Liver (tissue), 9 donors: ENCODE results near the gene PARVG. TPM values are rescaled to one million over a fixed set of nuclear protein-coding genes. Genes with fewer than 3 reads are reported as not detected.

Experiments used
- DNase-seq: peaks from one replicate; pipeline ENCODE4 v3.0.0-alpha.2; 2017; ENCODE audit warnings: low spot score
- H3K27ac ChIP-seq, 2 donors: one replicate each; pipeline ENCODE4 v1.7.0; 2013; ENCODE audit warnings: inconsistent platforms in 2 of 2, low read length in 2 of 2, control low read depth in 1 of 2, low read depth in 1 of 2, mild to moderate bottlenecking in 1 of 2
- H3K27me3 ChIP-seq, 4 donors: one replicate each; pipeline versions ENCODE4 v1.6.1 to v1.7.0; 2013; ENCODE audit warnings: low read length in 3 of 4, inconsistent platforms in 1 of 4, mild to moderate bottlenecking in 1 of 4, moderate library complexity in 1 of 4; ENCODE audit not compliant: control insufficient read depth in 4 of 4, insufficient read depth in 4 of 4
- H3K36me3 ChIP-seq, 4 donors: one replicate each; pipeline versions ENCODE4 v1.6.1 to v1.7.0; 2013; ENCODE audit warnings: low read length in 3 of 4, mild to moderate bottlenecking in 3 of 4, low read depth in 1 of 4, moderate library complexity in 1 of 4; ENCODE audit not compliant: control insufficient read depth in 4 of 4, insufficient read depth in 3 of 4
- H3K4me1 ChIP-seq, 4 donors: one replicate each; pipeline versions ENCODE4 v1.6.1 to v1.7.0; 2013; ENCODE audit warnings: low read length in 3 of 4, mild to moderate bottlenecking in 3 of 4, moderate library complexity in 1 of 4; ENCODE audit not compliant: control insufficient read depth in 4 of 4, insufficient read depth in 4 of 4
- H3K4me3 ChIP-seq, 3 donors: one replicate each; pipeline versions ENCODE4 v1.6.1 to v1.7.0; 2013; ENCODE audit warnings: low read length in 3 of 3, control low read depth in 1 of 3, low read depth in 1 of 3, mild to moderate bottlenecking in 1 of 3
- H3K9ac ChIP-seq, 2 donors: one replicate each; pipeline ENCODE4 v1.7.0; 2013; ENCODE audit warnings: low read length in 2 of 2, mild to moderate bottlenecking in 2 of 2, moderate library complexity in 2 of 2, control low read depth in 1 of 2, low read depth in 1 of 2
- H3K9me3 ChIP-seq, 4 donors: one replicate each; pipeline versions ENCODE4 v1.6.1 to v1.7.0; 2013; ENCODE audit warnings: low read length in 3 of 4; ENCODE audit not compliant: control insufficient read depth in 4 of 4
- EGR1 ChIP-seq, 2 donors: IDR thresholded peaks; 2 replicates each; pipeline ENCODE4 v1.6.1; 2016 to 2018; ENCODE audit warnings: antibody characterized with exemption in 2 of 2, low read depth in 2 of 2
- GABPA ChIP-seq, 2 donors: IDR thresholded peaks in 1 of 2; conservative IDR thresholded peaks in 1 of 2; 2 replicates each; pipeline ENCODE4 v1.6.1; 2016; ENCODE audit warnings: antibody characterized with exemption in 2 of 2, mild to moderate bottlenecking in 1 of 2, moderate library complexity in 1 of 2
- HNF4A ChIP-seq, 2 donors: conservative IDR thresholded peaks; 2 replicates each; pipeline ENCODE4 v1.6.1; 2016; ENCODE audit warnings: antibody characterized with exemption in 2 of 2, mild to moderate bottlenecking in 2 of 2
- JUND ChIP-seq, 2 donors: IDR thresholded peaks; 2 replicates each; pipeline ENCODE4 v1.6.1; 2016; ENCODE audit warnings: antibody characterized with exemption in 2 of 2
- NR2F2 ChIP-seq: IDR thresholded peaks from 2 replicates; pipeline ENCODE4 v1.6.1; 2016; ENCODE audit warnings: antibody characterized with exemption
- RAD21 ChIP-seq, 2 donors: IDR thresholded peaks; 2 replicates each; pipeline ENCODE4 v1.6.1; 2016; ENCODE audit warnings: antibody characterized with exemption in 2 of 2, mild to moderate bottlenecking in 2 of 2
- RXRA ChIP-seq, 2 donors: IDR thresholded peaks; 2 replicates each; pipeline ENCODE4 v1.6.1; 2017 to 2018; ENCODE audit warnings: antibody characterized with exemption in 2 of 2, mild to moderate bottlenecking in 1 of 2
- SP1 ChIP-seq: IDR thresholded peaks from 2 replicates; pipeline ENCODE4 v1.6.1; 2018; ENCODE audit warnings: antibody characterized with exemption, mild to moderate bottlenecking
- TAF1 ChIP-seq: conservative IDR thresholded peaks from 2 replicates; pipeline ENCODE4 v1.6.1; 2016; ENCODE audit warnings: antibody characterized with exemption, mild to moderate bottlenecking
- YY1 ChIP-seq: IDR thresholded peaks from 2 replicates; pipeline ENCODE4 v1.6.1; 2016; ENCODE audit warnings: antibody characterized with exemption, mild to moderate bottlenecking
- WGBS: extraction: QIAGEN DNeasy Blood & Tissue Kit; methylation state at CpG from one replicate; pipeline ENCODE4 v1.1.7; 2013; 5-methylcytosine and 5-hydroxymethylcytosine counted together
- polyA plus RNA-seq, 2 donors: library from polyadenylated mRNA; stranded (reverse) in 1 of 2; unstranded in 1 of 2; fragments of 200-250 nt in 1 of 2; fragments of >200 nt in 1 of 2; fragmentation: Nextera tagmentation in 1 of 2; extraction: Ambion mirVana in 1 of 2; gene quantifications; one replicate each; pipeline versions ENCODE4 v1.2.1 to v1.2.3, GENCODE V29; 2013 to 2015
- total RNA-seq, 2 donors: library from RNA; depleted of rRNA; stranded (reverse); fragments of >200 nt; gene quantifications; one replicate each; pipeline ENCODE4 v1.2.3, GENCODE V29; 2014
- TF ChIP-seq, protein P1 (sequence below): fragments of 150-350 bp; IDR thresholded peaks from 2 replicates; pipeline ENCODE4 v1.5.1; 2017; ENCODE audit warnings: improper control_type of control experiment, low read depth, low read length; ENCODE audit not compliant: missing input control
- TF ChIP-seq, protein P2 (sequence below): IDR thresholded peaks from 2 replicates; pipeline ENCODE4 v1.6.1; 2016; ENCODE audit warnings: antibody characterized with exemption
- TF ChIP-seq, protein P3 (sequence below): IDR thresholded peaks from 2 replicates; pipeline ENCODE4 v1.6.1; 2016; ENCODE audit warnings: antibody characterized with exemption
- donor health status: healthy.
- donor health status: healthy.
- donor health status: healthy.
- donor health status: healthy.
- donor health status: healthy.

PARVG gene
- total and polyA plus RNA-seq, 4 donors = 4.0 to 12.1 (median 6.6) TPM

DNA sequence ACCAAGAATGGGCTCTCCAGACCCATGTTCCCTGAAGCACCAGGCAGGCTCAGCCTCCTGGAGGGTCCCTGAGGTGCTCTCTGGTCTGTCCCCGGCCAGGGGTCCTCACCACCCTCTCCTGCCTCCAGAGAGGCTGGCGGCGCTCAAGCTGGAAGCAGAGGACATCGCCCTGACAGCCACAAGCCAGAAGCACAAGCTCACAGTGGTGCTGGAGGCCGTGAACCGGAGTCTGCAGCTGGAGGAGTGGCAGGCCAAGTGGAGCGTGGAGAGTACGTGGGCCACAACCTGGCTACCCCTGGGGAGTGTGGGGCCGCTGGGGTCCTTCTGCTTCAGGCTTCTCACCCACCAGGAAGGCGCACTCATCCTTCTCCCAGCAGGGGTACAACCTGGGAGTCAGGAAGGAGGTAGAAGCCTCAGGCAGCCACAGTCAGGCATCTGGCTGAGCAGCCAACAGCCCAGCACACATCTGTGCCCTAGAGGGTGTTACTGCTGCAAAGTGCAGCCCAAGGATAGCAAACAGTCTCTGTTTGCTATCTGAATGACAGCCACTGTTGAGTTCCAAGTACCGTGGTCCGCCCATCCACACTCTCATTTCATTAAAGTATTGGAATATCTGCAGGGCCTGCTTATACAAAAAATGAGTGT lies 8.4 kb downstream of the PARVG start (continued):
- no peak for TF ChIP-seq HNF4A (conservative IDR thresholded peaks at IDR 0.05)

DNA sequence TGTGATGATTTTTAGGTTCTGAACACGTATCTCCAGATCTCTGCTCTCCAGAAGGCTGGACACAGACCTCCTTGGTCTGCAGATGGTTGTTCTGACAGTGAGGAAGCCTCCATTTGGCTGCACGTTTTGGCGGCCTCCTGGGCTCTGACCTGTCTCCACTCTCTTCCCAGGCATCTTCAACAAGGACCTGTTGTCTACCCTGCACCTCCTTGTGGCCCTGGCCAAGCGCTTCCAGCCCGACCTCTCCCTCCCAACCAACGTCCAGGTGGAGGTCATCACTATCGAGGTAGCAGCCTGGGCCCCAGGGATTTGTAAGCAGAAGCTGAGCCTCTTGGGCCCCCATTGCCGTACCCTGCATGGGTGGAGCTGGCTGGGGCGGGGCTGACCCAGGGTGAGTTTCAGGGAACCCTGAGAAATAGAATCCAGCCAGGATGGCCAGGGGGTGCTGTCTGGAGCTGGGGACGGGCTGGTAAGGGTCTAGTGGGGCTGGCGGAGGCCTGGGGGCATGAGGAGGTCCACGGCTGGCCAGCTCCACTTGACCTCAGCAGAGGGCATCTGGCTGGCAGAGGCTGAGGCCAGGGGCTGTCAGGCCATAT lies 9.8 kb downstream of the PARVG start:
- WGBS = 75% methylated on average over 12 of the region's 12 CpGs
- no peak overlapping the region for H3K27ac ChIP-seq
- no peaks in the 10 kb centered on the region for H3K4me1 ChIP-seq
- H3K36me3 ChIP-seq = no peaks in the 10 kb centered on the region
- no peaks in the 10 kb centered on the region for H3K9me3 ChIP-seq
- no peak overlapping the region for H3K4me3 ChIP-seq
- no peak for DNase-seq
- no peak overlapping the region for H3K9ac ChIP-seq
- H3K27me3 ChIP-seq = no peaks in the 10 kb centered on the region
- TF ChIP-seq RAD21 (IDR thresholded peaks at IDR 0.05) (no peak), TAF1 (no peak), EGR1 (IDR thresholded peaks at IDR 0.05; ENCODE audit: low read depth in 2 of 2) (no peak)
- TF ChIP-seq, protein P1, sequence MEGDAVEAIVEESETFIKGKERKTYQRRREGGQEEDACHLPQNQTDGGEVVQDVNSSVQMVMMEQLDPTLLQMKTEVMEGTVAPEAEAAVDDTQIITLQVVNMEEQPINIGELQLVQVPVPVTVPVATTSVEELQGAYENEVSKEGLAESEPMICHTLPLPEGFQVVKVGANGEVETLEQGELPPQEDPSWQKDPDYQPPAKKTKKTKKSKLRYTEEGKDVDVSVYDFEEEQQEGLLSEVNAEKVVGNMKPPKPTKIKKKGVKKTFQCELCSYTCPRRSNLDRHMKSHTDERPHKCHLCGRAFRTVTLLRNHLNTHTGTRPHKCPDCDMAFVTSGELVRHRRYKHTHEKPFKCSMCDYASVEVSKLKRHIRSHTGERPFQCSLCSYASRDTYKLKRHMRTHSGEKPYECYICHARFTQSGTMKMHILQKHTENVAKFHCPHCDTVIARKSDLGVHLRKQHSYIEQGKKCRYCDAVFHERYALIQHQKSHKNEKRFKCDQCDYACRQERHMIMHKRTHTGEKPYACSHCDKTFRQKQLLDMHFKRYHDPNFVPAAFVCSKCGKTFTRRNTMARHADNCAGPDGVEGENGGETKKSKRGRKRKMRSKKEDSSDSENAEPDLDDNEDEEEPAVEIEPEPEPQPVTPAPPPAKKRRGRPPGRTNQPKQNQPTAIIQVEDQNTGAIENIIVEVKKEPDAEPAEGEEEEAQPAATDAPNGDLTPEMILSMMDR = no peak
- TF ChIP-seq, protein P2, sequence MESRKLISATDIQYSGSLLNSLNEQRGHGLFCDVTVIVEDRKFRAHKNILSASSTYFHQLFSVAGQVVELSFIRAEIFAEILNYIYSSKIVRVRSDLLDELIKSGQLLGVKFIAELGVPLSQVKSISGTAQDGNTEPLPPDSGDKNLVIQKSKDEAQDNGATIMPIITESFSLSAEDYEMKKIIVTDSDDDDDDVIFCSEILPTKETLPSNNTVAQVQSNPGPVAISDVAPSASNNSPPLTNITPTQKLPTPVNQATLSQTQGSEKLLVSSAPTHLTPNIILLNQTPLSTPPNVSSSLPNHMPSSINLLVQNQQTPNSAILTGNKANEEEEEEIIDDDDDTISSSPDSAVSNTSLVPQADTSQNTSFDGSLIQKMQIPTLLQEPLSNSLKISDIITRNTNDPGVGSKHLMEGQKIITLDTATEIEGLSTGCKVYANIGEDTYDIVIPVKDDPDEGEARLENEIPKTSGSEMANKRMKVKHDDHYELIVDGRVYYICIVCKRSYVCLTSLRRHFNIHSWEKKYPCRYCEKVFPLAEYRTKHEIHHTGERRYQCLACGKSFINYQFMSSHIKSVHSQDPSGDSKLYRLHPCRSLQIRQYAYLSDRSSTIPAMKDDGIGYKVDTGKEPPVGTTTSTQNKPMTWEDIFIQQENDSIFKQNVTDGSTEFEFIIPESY = no peak

DNA sequence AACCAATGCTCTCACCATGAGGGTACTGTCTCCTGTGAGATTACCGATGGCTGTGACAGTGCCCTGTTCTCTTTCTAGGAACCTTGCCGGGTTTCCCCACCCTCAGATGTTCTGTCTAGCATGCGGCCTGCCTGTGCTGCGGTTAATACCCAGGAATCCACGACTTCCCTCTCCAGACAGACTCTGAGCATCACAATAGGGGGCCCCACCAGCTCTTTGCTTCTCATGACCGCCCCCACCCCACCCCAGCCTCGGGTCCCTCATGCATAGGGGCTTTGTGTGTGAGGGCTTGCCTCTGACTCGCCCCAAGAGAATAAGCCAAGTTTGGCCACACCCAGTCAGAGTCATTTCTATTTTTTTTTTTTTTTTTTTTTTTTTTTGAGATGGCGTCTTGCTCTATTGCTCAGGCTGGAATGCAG lies 10.3 kb downstream of the PARVG start:
- H3K9ac ChIP-seq = no peak overlapping the region
- TF ChIP-seq, protein P1 = no peak
- TF ChIP-seq SP1 = no peak
- TF ChIP-seq HNF4A (conservative IDR thresholded peaks at IDR 0.05) = no peak
- TF ChIP-seq, protein P3, sequence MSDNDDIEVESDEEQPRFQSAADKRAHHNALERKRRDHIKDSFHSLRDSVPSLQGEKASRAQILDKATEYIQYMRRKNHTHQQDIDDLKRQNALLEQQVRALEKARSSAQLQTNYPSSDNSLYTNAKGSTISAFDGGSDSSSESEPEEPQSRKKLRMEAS = no peak
- TF ChIP-seq, protein P2 = no peak
- no peak for TF ChIP-seq JUND (IDR thresholded peaks at IDR 0.05)
- TF ChIP-seq GABPA (IDR thresholded peaks at IDR 0.05 in 1 of 2, conservative IDR thresholded peaks at IDR 0.05 in 1 of 2) = no peak
- no peak for TF ChIP-seq RXRA (IDR thresholded peaks at IDR 0.05)
- no peak for TF ChIP-seq EGR1 (IDR thresholded peaks at IDR 0.05; ENCODE audit: low read depth in 2 of 2)
- TF ChIP-seq TAF1 = no peak
- no peak for TF ChIP-seq YY1
- TF ChIP-seq NR2F2 = no peak
- H3K9me3 ChIP-seq = no peaks in the 10 kb centered on the region
- no peaks in the 10 kb centered on the region for H3K36me3 ChIP-seq
- H3K27me3 ChIP-seq = no peaks in the 10 kb centered on the region
- WGBS = 70% methylated on average over 9 of the region's 9 CpGs
- H3K4me1 ChIP-seq = no peaks in the 10 kb centered on the region
- DNase-seq = no peak
- no peak overlapping the region for H3K4me3 ChIP-seq
- H3K27ac ChIP-seq = no peak overlapping the region
